ENCODE measurements around the gene PDZD7. TPM values are rescaled to one million over a fixed set of nuclear protein-coding genes. Genes with fewer than 3 reads are reported as not detected.

PDZD7 gene
- total and polyA plus RNA-seq, 2 donors from 2014 or later = 1.6 to 1.9 TPM

- Histone ChIP-seq H3K27me3 (ENCODE audit: control insufficient read depth, insufficient read depth, low read length) (peaks cover 2% of the 10 kb centered on the region), H3K36me3 (ENCODE audit: control insufficient read depth in 2 of 3, insufficient read depth in 3 of 3, low read length in 3 of 3) (no peaks in the 10 kb centered on the region), H3K9me3 (ENCODE audit: control insufficient read depth in 2 of 3, insufficient read depth in 1 of 3, low read length in 3 of 3) (no peaks in the 10 kb centered on the region), H3K27ac (ENCODE audit: low read depth in 2 of 2, low read length in 2 of 2) (no peak overlapping the region), H3K4me1 (ENCODE audit: control insufficient read depth in 2 of 3, insufficient read depth in 2 of 3, low read depth in 1 of 3, low read length in 3 of 3) (no peaks in the 10 kb centered on the region), H3K4me3 (ENCODE audit: low read length in 3 of 3) (no peak overlapping the region), H3K9ac (ENCODE audit: low read length in 3 of 3) (no peak overlapping the region)
- FAIRE-seq = no peak
- TF ChIP-seq, protein P1, sequence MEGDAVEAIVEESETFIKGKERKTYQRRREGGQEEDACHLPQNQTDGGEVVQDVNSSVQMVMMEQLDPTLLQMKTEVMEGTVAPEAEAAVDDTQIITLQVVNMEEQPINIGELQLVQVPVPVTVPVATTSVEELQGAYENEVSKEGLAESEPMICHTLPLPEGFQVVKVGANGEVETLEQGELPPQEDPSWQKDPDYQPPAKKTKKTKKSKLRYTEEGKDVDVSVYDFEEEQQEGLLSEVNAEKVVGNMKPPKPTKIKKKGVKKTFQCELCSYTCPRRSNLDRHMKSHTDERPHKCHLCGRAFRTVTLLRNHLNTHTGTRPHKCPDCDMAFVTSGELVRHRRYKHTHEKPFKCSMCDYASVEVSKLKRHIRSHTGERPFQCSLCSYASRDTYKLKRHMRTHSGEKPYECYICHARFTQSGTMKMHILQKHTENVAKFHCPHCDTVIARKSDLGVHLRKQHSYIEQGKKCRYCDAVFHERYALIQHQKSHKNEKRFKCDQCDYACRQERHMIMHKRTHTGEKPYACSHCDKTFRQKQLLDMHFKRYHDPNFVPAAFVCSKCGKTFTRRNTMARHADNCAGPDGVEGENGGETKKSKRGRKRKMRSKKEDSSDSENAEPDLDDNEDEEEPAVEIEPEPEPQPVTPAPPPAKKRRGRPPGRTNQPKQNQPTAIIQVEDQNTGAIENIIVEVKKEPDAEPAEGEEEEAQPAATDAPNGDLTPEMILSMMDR (IDR thresholded peaks at IDR 0.05; ENCODE audit: borderline replicate concordance, extremely low read depth, insufficient read depth) = no peak
- no peak for DNase-seq
- intact Hi-C loops (cut with DNase I) = no loop called here
Measured at GRCh38 chr10:101075775-101076174, 44.8 kb upstream of the PDZD7 start.

DNA sequence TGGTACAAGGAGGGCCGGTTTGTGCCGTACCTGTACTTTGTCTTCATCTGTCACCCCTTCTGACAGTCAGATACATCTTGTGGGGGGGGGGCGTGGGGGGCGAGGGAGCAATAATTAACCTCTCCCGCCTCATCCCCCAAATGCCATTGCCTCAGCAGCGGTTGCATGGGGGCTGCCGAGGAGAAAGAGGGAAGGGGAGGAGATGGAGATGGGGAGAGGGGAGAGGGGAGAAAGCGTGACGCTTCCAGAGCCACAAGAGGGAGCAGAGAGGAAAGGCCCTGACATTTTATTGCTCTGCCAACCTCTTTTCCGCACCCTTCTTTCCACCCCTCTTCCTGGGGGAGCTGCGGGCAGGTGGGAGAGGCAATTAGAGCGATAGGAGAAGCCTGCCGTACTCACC lies 42.7 kb upstream of the PDZD7 start:
- Histone ChIP-seq H3K27me3 (ENCODE audit: control insufficient read depth, insufficient read depth, low read length) (peaks cover 2% of the 10 kb centered on the region), H3K27ac (ENCODE audit: low read depth in 2 of 2, low read length in 2 of 2) (no peak overlapping the region), H3K9me3 (ENCODE audit: control insufficient read depth in 2 of 3, insufficient read depth in 1 of 3, low read length in 3 of 3) (no peaks in the 10 kb centered on the region), H3K36me3 (ENCODE audit: control insufficient read depth in 2 of 3, insufficient read depth in 3 of 3, low read length in 3 of 3) (no peaks in the 10 kb centered on the region), H3K4me3 (ENCODE audit: low read length in 3 of 3) (no peak overlapping the region), H3K4me1 (ENCODE audit: control insufficient read depth in 2 of 3, insufficient read depth in 2 of 3, low read depth in 1 of 3, low read length in 3 of 3) (no peaks in the 10 kb centered on the region), H3K9ac (ENCODE audit: low read length in 3 of 3) (no peak overlapping the region)
- intact Hi-C loops (cut with DNase I) = no loop called here
- FAIRE-seq = no peak
- DNase-seq = no peak
- TF ChIP-seq, protein P1 (IDR thresholded peaks at IDR 0.05; ENCODE audit: borderline replicate concordance, extremely low read depth, insufficient read depth) = no peak

- Histone ChIP-seq H3K36me3 (ENCODE audit: control insufficient read depth in 2 of 3, insufficient read depth in 3 of 3, low read length in 3 of 3) (no peaks in the 10 kb centered on the region), H3K27me3 (ENCODE audit: control insufficient read depth, insufficient read depth, low read length) (peaks cover 2% of the 10 kb centered on the region), H3K4me3 (ENCODE audit: low read length in 3 of 3) (no peak overlapping the region), H3K27ac (ENCODE audit: low read depth in 2 of 2, low read length in 2 of 2) (no peak overlapping the region), H3K9me3 (ENCODE audit: control insufficient read depth in 2 of 3, insufficient read depth in 1 of 3, low read length in 3 of 3) (no peaks in the 10 kb centered on the region), H3K9ac (ENCODE audit: low read length in 3 of 3) (no peak overlapping the region), H3K4me1 (ENCODE audit: control insufficient read depth in 2 of 3, insufficient read depth in 2 of 3, low read depth in 1 of 3, low read length in 3 of 3) (no peaks in the 10 kb centered on the region)
- no peak for DNase-seq
- intact Hi-C loops (cut with DNase I) = no loop called here
- TF ChIP-seq, protein P1 (IDR thresholded peaks at IDR 0.05; ENCODE audit: borderline replicate concordance, extremely low read depth, insufficient read depth) = no peak
- no peak for FAIRE-seq
Measured at GRCh38 chr10:101072923-101073322, 42.0 kb upstream of the PDZD7 start.

DNA sequence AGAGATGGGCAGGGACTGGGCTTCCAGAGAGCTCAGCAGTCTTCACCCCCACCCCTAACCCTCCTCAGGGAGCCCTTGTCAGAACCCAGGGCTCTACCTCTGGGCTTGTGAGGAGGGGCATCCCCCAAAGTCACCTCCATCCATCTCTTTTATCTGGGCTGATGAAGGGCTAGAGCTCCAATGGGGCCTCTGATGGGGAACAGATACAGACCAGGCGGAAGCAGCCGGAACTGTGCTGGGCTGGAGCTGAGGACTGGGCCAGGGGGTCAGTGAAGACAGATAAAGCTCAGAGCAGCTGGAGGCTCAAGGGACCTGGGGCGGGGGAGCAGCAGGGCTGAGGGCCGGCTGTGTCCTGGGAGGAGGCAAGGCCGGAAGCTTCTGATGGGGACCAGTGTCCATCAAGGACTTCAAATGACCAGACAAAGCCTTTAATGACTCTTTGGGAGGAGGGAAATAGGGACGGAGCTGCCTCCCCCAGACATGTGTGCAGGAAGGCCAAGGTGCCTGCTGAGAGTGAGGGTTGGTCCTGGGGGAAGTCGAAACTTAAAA lies 41.0 kb upstream of the PDZD7 start:
- H3K27ac ChIP-seq (ENCODE audit: low read depth in 2 of 2, low read length in 2 of 2) = no peak overlapping the region
- intact Hi-C loops (cut with DNase I) = no loop called here
- no peak for FAIRE-seq

More for the DNA sequence above, 41.0 kb upstream of the PDZD7 start:
- Histone ChIP-seq H3K4me1 (ENCODE audit: control insufficient read depth in 2 of 3, insufficient read depth in 2 of 3, low read depth in 1 of 3, low read length in 3 of 3) (peaks cover 0 to 6% (median 0%) of the 10 kb centered on the region in 3 donors), H3K4me3 (ENCODE audit: low read length in 3 of 3) (no peak overlapping the region), H3K9ac (ENCODE audit: low read length in 3 of 3) (no peak overlapping the region), H3K9me3 (ENCODE audit: control insufficient read depth in 2 of 3, insufficient read depth in 1 of 3, low read length in 3 of 3) (no peaks in the 10 kb centered on the region), H3K27me3 (ENCODE audit: control insufficient read depth, insufficient read depth, low read length) (peaks cover 2% of the 10 kb centered on the region), H3K36me3 (ENCODE audit: control insufficient read depth in 2 of 3, insufficient read depth in 3 of 3, low read length in 3 of 3) (no peaks in the 10 kb centered on the region)
- DNase-seq = peak in 1 of 5 donors; percentile 61
- TF ChIP-seq, protein P1 (IDR thresholded peaks at IDR 0.05; ENCODE audit: borderline replicate concordance, extremely low read depth, insufficient read depth) = no peak

Data from kidney (tissue), 14 donors.